C4-2B (cell line): ENCODE measurements around the gene ASTN1.

ENCODE experiments used
- H3K27ac ChIP-seq: fragments of 450-650 bp; 2 replicates; pipeline ENCODE4 v1.5.1; 2017
- CTCF ChIP-seq: fragments of 450-650 bp; conservative IDR thresholded peaks from 2 replicates; pipeline ENCODE4 v1.5.1; 2017; ENCODE audit warnings: mild to moderate bottlenecking
- ZFX ChIP-seq: fragments of 450-650 bp; IDR thresholded peaks from 2 replicates; pipeline ENCODE4 v1.6.1; 2017

Gene ASTN1

GRCh38 chr1:176879784-176880620 lies 284.5 kb downstream of the ASTN1 start:
- no peak overlapping the region for H3K27ac ChIP-seq
- no peak for TF ChIP-seq CTCF
- no peak for TF ChIP-seq ZFX

- H3K27ac ChIP-seq: no peak overlapping the region
- peak; percentile 24 for TF ChIP-seq CTCF
- TF ChIP-seq ZFX: no peak
Observed at GRCh38 chr1:176878750-176879536, 285.6 kb downstream of the ASTN1 start.

- TF ChIP-seq ZFX (no peak), CTCF (no peak)
- H3K27ac ChIP-seq: no peak overlapping the region
Observed at GRCh38 chr1:176877557-176877956, 287.0 kb downstream of the ASTN1 start.

- TF ChIP-seq ZFX (no peak), CTCF (no peak)
Observed at GRCh38 chr1:176876966-176877515, 287.5 kb downstream of the ASTN1 start.

GRCh38 chr1:176869577-176869976 lies 294.9 kb downstream of the ASTN1 start:
- TF ChIP-seq ZFX: no peak
- no peak for TF ChIP-seq CTCF
- H3K27ac ChIP-seq: no peak overlapping the region

More at GRCh38 chr1:176876966-176877515, 287.5 kb downstream of the ASTN1 start:
- no peak overlapping the region for H3K27ac ChIP-seq

- no peak overlapping the region for H3K27ac ChIP-seq
- TF ChIP-seq CTCF (no peak), ZFX (no peak)
Observed at GRCh38 chr1:176866011-176866714, 298.3 kb downstream of the ASTN1 start.
